Liver (tissue), 3 donors: ENCODE measurements around the gene NTMT1.

Source experiments
- CTCF ChIP-seq: fragments of 150-350 bp; IDR thresholded peaks from 2 replicates; pipeline ENCODE4 v1.5.1; 2017; ENCODE audit warnings: improper control_type of control experiment, low read depth, low read length; ENCODE audit not compliant: missing input control
- GABPA ChIP-seq, 2 donors: IDR thresholded peaks in 1 of 2; conservative IDR thresholded peaks in 1 of 2; 2 replicates each; pipeline ENCODE4 v1.6.1; 2016; ENCODE audit warnings: antibody characterized with exemption in 2 of 2, mild to moderate bottlenecking in 1 of 2, moderate library complexity in 1 of 2
- HNF4G ChIP-seq: IDR thresholded peaks from 2 replicates; pipeline ENCODE4 v1.6.1; 2016; ENCODE audit warnings: antibody characterized with exemption
- MAX ChIP-seq: IDR thresholded peaks from 2 replicates; pipeline ENCODE4 v1.6.1; 2016; ENCODE audit warnings: antibody characterized with exemption
- RAD21 ChIP-seq, 2 donors: IDR thresholded peaks; 2 replicates each; pipeline ENCODE4 v1.6.1; 2016; ENCODE audit warnings: antibody characterized with exemption in 2 of 2, mild to moderate bottlenecking in 2 of 2
- REST ChIP-seq: IDR thresholded peaks from 2 replicates; pipeline ENCODE4 v1.6.1; 2016; ENCODE audit warnings: antibody characterized with exemption, mild to moderate bottlenecking
- TAF1 ChIP-seq: conservative IDR thresholded peaks from 2 replicates; pipeline ENCODE4 v1.6.1; 2016; ENCODE audit warnings: antibody characterized with exemption, mild to moderate bottlenecking
- ZBTB33 ChIP-seq: IDR thresholded peaks from 2 replicates; pipeline ENCODE4 v1.6.1; 2016; ENCODE audit warnings: antibody characterized with exemption
- donor health status: healthy.
- donor health status: healthy.

- no peak for TF ChIP-seq CTCF
- no peak for TF ChIP-seq REST
- TF ChIP-seq ZBTB33 = no peak
- TF ChIP-seq TAF1 = no peak
- TF ChIP-seq HNF4G = no peak
- no peak for TF ChIP-seq GABPA (IDR thresholded peaks at IDR 0.05 in 1 of 2, conservative IDR thresholded peaks at IDR 0.05 in 1 of 2)
- no peak for TF ChIP-seq MAX
- TF ChIP-seq RAD21 (IDR thresholded peaks at IDR 0.05) = no peak
Measured at GRCh38 chr9:129609486-129610212, 16.3 kb upstream of the NTMT1 start.
